Stimulated activated CD8-positive, alpha-beta memory T cell treated with anti-CD3 and anti-CD28 coated beads, Interleukin-15, amount 100 ng/mL, for 1 hour (primary cell): ENCODE data around the gene ZNF547.

Experiments used
- DNase-seq: peaks from one replicate; pipeline ENCODE4 v3.0.0-alpha.2; 2020; ENCODE audit warnings: low read depth

Gene ZNF547

GRCh38 chr19:57362997-57363687 lies at the start of gene ZNF547, which contains the start of gene TRAPPC2B:
Gene ZNF547 (plus strand): TSS chr19:57363551. CDS start chr19:57368556, 5,005 bp downstream.
Gene TRAPPC2B (plus strand): TSS chr19:57363551. CDS start chr19:57364834, 1,283 bp downstream.
- peak; percentile 95 for DNase-seq

- DNase-seq = no peak
These were observed 49.2 kb upstream of the ZNF547 start for GRCh38 chr19:57314146-57314545.

GRCh38 chr19:57317503-57317902 lies 45.8 kb upstream of the ZNF547 start:
- no peak for DNase-seq

GRCh38 chr19:57319869-57320179 lies 43.5 kb upstream of the ZNF547 start:
- no peak for DNase-seq

- peak; percentile 86 for DNase-seq
These were observed 42.9 kb upstream of the ZNF547 start, which contains the start of gene ZNF543 for GRCh38 chr19:57320180-57321084. Gene ZNF543 (plus strand): TSS chr19:57320472. CDS start chr19:57320854, 382 bp downstream.

- DNase-seq = no peak
These were observed 42.2 kb upstream of the ZNF547 start for GRCh38 chr19:57321116-57321515.

GRCh38 chr19:57321751-57322150 lies 41.6 kb upstream of the ZNF547 start:
- no peak for DNase-seq

- DNase-seq = no peak
These were observed 38.4 kb upstream of the ZNF547 start for GRCh38 chr19:57324992-57325391.

- no peak for DNase-seq
These were observed 35.4 kb upstream of the ZNF547 start for GRCh38 chr19:57327993-57328392.

- DNase-seq = no peak
These were observed 29.2 kb upstream of the ZNF547 start for GRCh38 chr19:57334191-57334590.

GRCh38 chr19:57338877-57339276 lies 24.5 kb upstream of the ZNF547 start:
- DNase-seq = no peak

GRCh38 chr19:57342582-57342981 lies 20.8 kb upstream of the ZNF547 start:
- no peak for DNase-seq

GRCh38 chr19:57348136-57348535 lies 15.2 kb upstream of the ZNF547 start:
- DNase-seq = no peak

GRCh38 chr19:57350877-57351805 lies 12.2 kb upstream of the ZNF547 start, which contains the start of gene ZNF304:
Gene ZNF304 (plus strand): TSS chr19:57351271. CDS start chr19:57351665, 394 bp downstream.
- DNase-seq = peak; percentile 68

- no peak for DNase-seq
These were observed 11.5 kb upstream of the ZNF547 start for GRCh38 chr19:57351867-57352266.

GRCh38 chr19:57355916-57356315 lies 7.4 kb upstream of the ZNF547 start:
- no peak for DNase-seq

GRCh38 chr19:57357406-57357805 lies 5.9 kb upstream of the ZNF547 start:
- DNase-seq = no peak

GRCh38 chr19:57359300-57359699 lies 4.1 kb upstream of the ZNF547 start:
- no peak for DNase-seq

- no peak for DNase-seq
These were observed 932 bp upstream of the ZNF547 start for GRCh38 chr19:57362419-57362818.

- DNase-seq = no peak
These were observed 384 bp downstream of the ZNF547 start for GRCh38 chr19:57363688-57364181.

GRCh38 chr19:57366776-57367175 lies 3.4 kb downstream of the ZNF547 start:
- no peak for DNase-seq

GRCh38 chr19:57374179-57374578 lies 10.8 kb downstream of the ZNF547 start:
- no peak for DNase-seq
